GM21723 (cell line): ENCODE results near the gene IL3.

Experiments
- ATAC-seq: cut with Tn5 transposase; IDR thresholded peaks from one replicate; pipeline ENCODE4 v1.9.1; 2021; ENCODE audit warnings: mild to moderate bottlenecking, moderate library complexity; ENCODE audit not compliant: unreplicated experiment

The IL3 gene

GRCh38 chr5:132110930-132111329 lies 50.5 kb downstream of the IL3 start:
- no peak for ATAC-seq

- ATAC-seq: no peak
Observed at GRCh38 chr5:132112111-132112510, 51.7 kb downstream of the IL3 start.
